ENCODE measurements around the gene GFOD2.

Gene GFOD2

DNA sequence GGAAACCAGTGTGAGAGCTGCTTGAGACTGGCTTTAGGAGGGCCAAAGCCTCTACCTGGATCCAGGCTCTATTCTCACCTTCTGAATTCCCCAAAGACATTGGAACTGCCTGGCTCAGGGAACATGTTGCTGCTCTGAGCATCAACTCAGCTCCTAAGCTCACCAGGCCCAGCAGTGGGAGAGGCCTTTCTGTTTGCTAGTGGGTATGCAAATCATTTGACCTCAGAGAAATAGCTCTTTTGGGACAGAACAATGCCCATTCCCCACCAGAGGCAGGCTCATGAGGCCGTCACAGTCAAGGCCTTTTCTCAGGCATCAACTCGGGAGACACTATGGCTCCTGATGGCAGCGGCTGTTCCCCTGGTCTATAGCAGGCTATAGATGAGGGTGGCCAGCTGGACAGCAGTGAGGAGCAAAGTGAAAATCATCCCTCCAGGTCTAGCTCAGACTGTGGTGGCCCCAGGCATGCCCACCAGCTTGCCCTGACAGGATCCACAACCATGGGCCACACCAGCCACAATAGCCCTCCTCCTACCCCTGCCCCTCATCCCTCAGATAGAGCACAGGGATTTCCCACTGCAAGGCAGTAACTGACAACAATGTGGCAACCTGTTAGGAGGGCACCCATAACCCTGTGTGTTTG is 30.4 kb upstream of the GFOD2 start:
- Mint-ChIP-seq H3K27ac (no peak overlapping the region), H3K4me3 (no peak overlapping the region), H3K9me3 (no peaks in the 10 kb centered on the region), H3K4me1 (ENCODE audit: low read depth) (peaks cover 4% of the 10 kb centered on the region), H3K36me3 (ENCODE audit: low read depth) (peaks cover 8% of the 10 kb centered on the region), H3K27me3 (ENCODE audit: low read depth) (no peaks in the 10 kb centered on the region)

DNA sequence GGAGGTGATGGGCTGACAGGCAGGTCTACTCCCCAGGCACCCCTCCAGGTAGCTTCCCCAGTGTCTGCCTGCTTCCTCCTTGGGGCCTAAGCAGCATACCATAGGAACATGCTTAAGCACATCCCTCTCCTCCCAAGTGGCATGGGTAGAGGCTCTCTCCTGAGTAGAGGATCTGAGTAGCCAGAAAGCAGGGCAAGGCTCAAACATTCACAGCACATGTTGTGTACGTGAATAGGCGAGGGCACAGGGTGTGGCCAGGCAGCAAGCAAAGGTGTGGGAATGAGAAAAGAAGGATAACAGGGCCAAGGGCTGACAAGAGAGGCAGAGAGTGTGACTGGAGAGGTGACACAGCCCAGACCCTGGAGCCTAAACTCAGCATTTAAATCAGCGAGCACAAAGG is 29.7 kb upstream of the GFOD2 start:
- Mint-ChIP-seq H3K9me3 (no peaks in the 10 kb centered on the region), H3K27ac (no peak overlapping the region), H3K27me3 (ENCODE audit: low read depth) (no peaks in the 10 kb centered on the region), H3K4me1 (ENCODE audit: low read depth) (peaks cover 4% of the 10 kb centered on the region), H3K4me3 (no peak overlapping the region), H3K36me3 (ENCODE audit: low read depth) (peaks cover 10% of the 10 kb centered on the region)

DNA sequence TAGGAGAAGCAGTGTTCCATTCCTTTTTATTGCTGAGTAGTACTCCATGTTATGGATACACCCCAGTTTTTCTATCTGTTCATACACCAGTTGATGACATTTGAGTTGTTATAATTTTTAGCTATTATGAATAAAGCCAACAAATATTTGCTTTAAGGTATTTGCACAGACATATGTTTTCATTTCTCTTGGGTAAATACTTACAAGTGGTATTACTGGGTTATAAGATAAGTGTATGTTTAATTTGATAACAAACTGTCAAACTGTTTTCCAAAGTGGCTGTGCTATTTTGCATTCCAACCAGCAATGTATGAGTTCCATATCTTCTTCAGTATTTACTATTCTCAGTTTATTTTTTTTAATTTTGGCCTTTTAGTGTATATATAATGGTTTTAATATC is 27.7 kb upstream of the GFOD2 start:
- Mint-ChIP-seq H3K4me1 (ENCODE audit: low read depth) (peaks cover 4% of the 10 kb centered on the region), H3K27me3 (ENCODE audit: low read depth) (no peaks in the 10 kb centered on the region), H3K27ac (no peak overlapping the region), H3K9me3 (no peaks in the 10 kb centered on the region), H3K4me3 (no peak overlapping the region), H3K36me3 (ENCODE audit: low read depth) (peaks cover 11% of the 10 kb centered on the region)

DNA sequence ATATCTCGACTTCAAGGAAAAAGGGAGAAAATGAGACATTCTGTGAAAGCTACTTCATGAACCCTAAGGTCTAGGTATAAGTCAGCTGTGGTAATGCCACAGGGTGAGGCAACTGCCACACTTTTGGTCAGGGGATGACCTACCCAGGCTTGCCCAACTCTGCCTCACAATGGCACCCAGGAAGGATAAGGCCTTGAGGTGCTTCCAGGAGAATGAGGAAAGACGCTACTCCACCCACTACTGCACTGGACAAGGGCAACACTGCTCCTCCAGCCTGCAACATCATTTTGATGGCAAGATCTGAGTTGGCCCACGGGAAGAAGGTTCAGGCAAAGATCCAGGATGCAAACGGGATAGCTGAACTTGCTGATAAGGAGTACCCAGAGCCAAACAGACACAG is 22.0 kb upstream of the GFOD2 start:
- Mint-ChIP-seq H3K4me3 (no peak overlapping the region), H3K9me3 (no peaks in the 10 kb centered on the region), H3K4me1 (ENCODE audit: low read depth) (peaks cover 2% of the 10 kb centered on the region), H3K36me3 (ENCODE audit: low read depth) (peaks cover 25% of the 10 kb centered on the region), H3K27ac (no peak overlapping the region), H3K27me3 (ENCODE audit: low read depth) (no peaks in the 10 kb centered on the region)

DNA sequence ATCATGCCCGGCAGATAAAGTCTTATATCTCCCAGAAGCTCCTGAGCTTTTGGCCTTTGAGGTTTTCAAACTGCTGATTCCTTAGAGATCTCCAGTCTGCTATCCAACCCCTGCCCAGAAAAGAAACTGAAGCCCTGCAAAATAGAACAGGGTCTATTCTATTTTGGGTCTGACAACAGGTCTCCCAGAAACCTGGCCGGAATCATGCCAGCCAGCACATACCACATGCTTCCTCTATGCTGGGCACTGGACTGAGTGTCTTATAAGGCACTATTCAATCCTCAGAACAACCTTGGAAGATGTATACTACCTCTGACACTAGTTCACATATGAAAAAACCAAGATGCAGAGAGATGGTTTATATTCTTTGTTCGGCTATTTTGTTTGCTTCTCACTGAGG is 21.3 kb upstream of the GFOD2 start:
- Mint-ChIP-seq H3K9me3 (no peaks in the 10 kb centered on the region), H3K36me3 (ENCODE audit: low read depth) (peaks cover 23% of the 10 kb centered on the region), H3K27ac (no peak overlapping the region), H3K4me3 (no peak overlapping the region), H3K4me1 (ENCODE audit: low read depth) (peaks cover 2% of the 10 kb centered on the region), H3K27me3 (ENCODE audit: low read depth) (no peaks in the 10 kb centered on the region)

DNA sequence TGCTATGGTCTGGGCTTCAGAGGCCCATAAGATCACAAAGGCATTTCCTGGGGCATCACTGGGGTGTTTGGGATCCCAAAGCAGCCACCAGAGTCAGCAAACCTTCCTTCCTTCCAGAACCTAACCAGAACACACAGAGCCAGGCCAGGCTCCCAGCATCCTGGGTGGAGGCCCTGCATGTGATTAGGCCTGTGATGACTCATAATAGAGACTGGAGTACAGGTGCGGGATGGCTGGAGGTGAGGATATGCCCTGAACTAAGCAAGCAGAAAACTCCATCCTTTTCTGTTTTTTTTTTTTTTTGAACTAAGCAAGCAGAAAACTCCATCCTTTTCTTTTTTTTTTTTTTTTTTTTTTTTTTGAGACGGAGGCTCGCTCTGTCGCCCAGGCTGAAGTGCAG is 17.7 kb upstream of the GFOD2 start:
- H3K4me3 Mint-ChIP-seq, result no peak overlapping the region
- no peaks in the 10 kb centered on the region for H3K27me3 Mint-ChIP-seq (ENCODE audit: low read depth)
- peaks cover 14% of the 10 kb centered on the region for H3K36me3 Mint-ChIP-seq (ENCODE audit: low read depth)

DNA sequence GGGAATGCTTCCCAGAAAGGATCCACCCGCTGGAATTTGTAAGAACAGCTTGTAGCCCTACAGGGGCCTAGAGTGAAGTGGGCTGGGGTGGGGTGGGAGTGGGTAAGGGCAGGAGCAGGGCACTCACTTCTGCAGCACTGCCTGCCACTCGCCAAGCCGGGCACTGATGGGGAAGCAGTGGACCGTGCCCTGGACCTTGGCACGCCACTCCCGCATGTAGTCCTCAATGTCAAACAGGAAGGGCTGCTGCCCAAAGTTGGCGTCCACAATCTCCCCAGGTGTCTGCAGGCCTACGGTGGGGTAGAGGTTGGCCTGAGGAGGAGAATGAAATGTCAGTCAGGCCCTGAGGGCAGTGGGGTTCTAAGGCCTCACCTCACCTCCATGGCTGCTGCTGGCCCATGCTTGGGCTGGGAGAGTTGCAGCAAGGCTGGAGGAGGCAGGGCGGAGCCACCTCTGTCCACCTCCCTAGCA is 15.7 kb upstream of the GFOD2 start:
- no peaks in the 10 kb centered on the region for H3K27me3 Mint-ChIP-seq (ENCODE audit: low read depth)
- peaks cover 2% of the 10 kb centered on the region for H3K4me1 Mint-ChIP-seq (ENCODE audit: low read depth)
- H3K27ac Mint-ChIP-seq, result no peak overlapping the region
- no peaks in the 10 kb centered on the region for H3K9me3 Mint-ChIP-seq
- no peak overlapping the region for H3K4me3 Mint-ChIP-seq
- H3K36me3 Mint-ChIP-seq (ENCODE audit: low read depth), result peaks cover 15% of the 10 kb centered on the region

More for the DNA sequence above, 17.7 kb upstream of the GFOD2 start:
- Mint-ChIP-seq H3K4me1 (ENCODE audit: low read depth) (peaks cover 2% of the 10 kb centered on the region), H3K27ac (no peak overlapping the region), H3K9me3 (no peaks in the 10 kb centered on the region)

DNA sequence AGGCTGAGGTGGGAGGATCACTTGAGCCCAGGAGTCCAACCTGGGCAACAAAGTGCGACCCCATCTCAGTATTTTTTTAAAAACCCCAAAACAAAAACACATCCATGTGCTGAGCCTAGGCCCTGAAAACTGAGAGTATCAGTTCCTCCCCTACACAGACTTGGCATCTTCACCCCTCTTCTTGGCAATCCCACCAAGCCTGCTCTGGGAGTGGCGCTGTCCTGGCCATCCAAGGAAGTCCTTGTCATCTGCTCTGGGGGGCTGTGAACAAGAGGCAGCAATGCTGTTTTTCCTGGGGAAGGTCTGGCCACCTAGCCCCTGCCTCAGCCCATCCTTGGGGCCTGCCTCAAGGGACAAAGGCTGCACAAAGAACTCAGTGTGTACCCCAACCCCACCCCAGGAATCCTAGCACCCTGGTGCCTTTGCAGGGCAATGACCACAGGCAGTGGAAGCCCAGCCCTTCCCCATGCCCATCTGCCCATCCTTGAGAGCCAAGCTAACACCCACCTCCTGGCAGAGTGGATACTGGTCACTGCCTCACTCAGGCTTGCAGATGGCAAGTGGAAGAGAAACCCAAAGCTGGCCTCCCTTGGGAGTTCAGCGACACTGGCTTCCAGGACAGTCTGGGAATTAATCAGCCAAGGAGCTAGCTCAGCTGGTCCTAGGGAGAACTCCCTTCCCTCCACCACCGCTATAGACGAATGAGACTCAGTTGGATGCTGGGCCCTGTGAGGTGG is 14.8 kb upstream of the GFOD2 start:
- Mint-ChIP-seq H3K4me1 (ENCODE audit: low read depth) (peaks cover 2% of the 10 kb centered on the region), H3K27ac (no peak overlapping the region), H3K9me3 (no peaks in the 10 kb centered on the region), H3K27me3 (ENCODE audit: low read depth) (no peaks in the 10 kb centered on the region), H3K4me3 (no peak overlapping the region), H3K36me3 (ENCODE audit: low read depth) (peaks cover 17% of the 10 kb centered on the region)

DNA sequence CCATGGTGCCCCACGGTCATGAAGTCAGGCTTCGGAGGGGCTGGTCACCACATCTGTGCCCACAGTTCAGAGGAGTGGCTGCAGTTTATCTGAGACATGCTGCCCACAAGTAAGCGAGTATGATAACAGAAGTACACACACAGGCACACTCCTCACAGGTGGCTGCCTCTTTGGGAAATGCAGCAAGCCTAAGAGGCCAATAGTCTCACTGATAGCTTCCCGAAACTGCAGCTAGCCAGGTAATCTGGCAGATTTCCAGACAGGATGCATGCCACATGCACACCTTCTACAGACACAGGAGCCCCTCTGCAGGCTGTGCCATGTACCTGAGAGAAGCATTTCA is 12.6 kb upstream of the GFOD2 start:
- H3K27me3 Mint-ChIP-seq (ENCODE audit: low read depth), result no peaks in the 10 kb centered on the region
- H3K27ac Mint-ChIP-seq, result no peak overlapping the region
- no peak overlapping the region for H3K4me3 Mint-ChIP-seq
- H3K36me3 Mint-ChIP-seq (ENCODE audit: low read depth), result peaks cover 20% of the 10 kb centered on the region
- no peaks in the 10 kb centered on the region for H3K9me3 Mint-ChIP-seq
- peaks cover 2% of the 10 kb centered on the region for H3K4me1 Mint-ChIP-seq (ENCODE audit: low read depth)

DNA sequence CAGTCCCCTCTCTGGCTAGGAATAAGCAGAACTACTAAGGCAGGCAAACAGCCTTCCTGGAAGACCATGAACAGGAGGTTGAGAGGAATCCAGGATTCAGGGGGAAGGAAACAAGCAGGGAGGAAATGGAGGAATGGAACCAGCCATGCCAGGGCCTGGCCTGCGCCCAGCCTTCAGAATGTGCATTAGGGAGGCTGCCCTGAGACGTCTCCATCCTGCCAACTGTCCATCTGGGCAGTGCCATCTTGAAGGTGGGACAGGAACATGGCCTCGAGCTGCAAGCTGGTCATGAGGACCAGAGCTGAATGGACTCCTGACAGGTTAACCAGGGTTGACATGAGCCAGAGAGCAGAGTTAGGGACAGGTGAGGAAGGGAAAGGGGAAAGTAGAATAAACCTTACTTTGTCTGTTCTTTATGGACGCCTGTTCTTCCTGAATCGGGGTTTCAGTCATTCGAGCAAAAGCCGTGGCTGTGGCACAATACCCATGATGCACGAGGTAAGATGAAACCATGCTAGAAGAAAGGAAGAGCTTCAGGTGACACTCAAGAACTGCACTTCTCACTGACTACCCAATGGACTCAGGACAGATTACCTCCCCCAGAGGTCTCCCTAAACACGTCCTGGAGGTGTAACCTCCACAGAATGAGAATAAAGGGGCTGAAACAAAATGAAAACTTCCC is 12.1 kb upstream of the GFOD2 start:
- Mint-ChIP-seq H3K4me1 (ENCODE audit: low read depth) (no peaks in the 10 kb centered on the region), H3K27ac (no peak overlapping the region), H3K27me3 (ENCODE audit: low read depth) (no peaks in the 10 kb centered on the region), H3K4me3 (no peak overlapping the region), H3K9me3 (no peaks in the 10 kb centered on the region), H3K36me3 (ENCODE audit: low read depth) (peaks cover 17% of the 10 kb centered on the region)

DNA sequence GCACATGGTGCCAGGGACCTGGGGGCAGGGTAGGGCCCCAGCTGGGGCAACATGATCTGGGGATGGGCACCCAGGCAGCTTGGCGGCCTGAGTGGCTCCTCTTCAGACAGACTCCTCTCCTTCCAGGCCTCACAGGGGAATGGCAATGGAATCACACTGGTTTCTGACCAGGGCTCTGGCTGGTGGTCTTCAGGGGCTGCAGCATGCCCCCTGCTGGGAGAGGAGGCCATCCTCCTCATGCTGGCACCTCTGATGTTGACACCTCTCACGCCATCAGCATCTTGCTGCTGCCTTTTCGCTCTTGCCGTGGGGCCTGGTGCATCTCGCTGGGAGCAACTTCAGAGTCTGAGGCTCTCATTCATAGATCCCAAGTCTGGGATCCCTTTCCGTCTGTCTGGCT is 11.2 kb upstream of the GFOD2 start:
- Mint-ChIP-seq H3K27me3 (ENCODE audit: low read depth) (no peaks in the 10 kb centered on the region), H3K4me1 (ENCODE audit: low read depth) (no peaks in the 10 kb centered on the region), H3K9me3 (no peaks in the 10 kb centered on the region), H3K27ac (no peak overlapping the region), H3K4me3 (no peak overlapping the region), H3K36me3 (ENCODE audit: low read depth) (peaks cover 20% of the 10 kb centered on the region)

DNA sequence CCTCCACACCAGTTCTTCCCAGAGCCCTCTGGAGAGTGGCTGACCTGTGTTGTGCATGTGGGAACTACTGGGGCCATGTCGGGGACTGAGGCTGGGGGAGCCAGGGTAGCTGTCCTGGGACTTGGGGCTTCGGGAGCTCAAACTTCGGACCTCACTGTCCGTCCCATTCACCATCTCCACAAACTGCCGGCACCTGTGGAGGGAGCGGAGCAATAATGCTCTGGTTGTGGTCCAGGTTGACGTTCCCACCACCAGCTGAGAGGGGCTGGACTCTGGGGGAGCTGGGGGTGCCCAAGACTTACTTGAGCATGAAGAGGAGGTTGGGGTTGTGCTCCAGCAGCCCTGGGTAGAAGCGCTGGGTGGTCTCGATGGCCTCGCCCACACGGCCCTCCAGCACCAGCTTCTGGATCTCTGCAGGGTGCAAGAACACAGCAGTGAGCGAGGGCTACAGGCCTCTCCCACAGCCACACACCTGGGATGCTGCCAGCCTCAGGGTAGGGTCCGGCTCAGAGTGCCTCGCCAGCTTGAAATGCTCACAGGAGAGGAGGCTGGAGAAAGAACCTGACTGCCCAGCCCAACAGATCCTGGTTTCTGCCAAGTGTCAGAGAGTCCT is 10.6 kb upstream of the GFOD2 start:
- Mint-ChIP-seq H3K4me3 (no peak overlapping the region), H3K36me3 (ENCODE audit: low read depth) (peaks cover 23% of the 10 kb centered on the region), H3K27me3 (ENCODE audit: low read depth) (no peaks in the 10 kb centered on the region), H3K4me1 (ENCODE audit: low read depth) (no peaks in the 10 kb centered on the region), H3K9me3 (no peaks in the 10 kb centered on the region), H3K27ac (no peak overlapping the region)

DNA sequence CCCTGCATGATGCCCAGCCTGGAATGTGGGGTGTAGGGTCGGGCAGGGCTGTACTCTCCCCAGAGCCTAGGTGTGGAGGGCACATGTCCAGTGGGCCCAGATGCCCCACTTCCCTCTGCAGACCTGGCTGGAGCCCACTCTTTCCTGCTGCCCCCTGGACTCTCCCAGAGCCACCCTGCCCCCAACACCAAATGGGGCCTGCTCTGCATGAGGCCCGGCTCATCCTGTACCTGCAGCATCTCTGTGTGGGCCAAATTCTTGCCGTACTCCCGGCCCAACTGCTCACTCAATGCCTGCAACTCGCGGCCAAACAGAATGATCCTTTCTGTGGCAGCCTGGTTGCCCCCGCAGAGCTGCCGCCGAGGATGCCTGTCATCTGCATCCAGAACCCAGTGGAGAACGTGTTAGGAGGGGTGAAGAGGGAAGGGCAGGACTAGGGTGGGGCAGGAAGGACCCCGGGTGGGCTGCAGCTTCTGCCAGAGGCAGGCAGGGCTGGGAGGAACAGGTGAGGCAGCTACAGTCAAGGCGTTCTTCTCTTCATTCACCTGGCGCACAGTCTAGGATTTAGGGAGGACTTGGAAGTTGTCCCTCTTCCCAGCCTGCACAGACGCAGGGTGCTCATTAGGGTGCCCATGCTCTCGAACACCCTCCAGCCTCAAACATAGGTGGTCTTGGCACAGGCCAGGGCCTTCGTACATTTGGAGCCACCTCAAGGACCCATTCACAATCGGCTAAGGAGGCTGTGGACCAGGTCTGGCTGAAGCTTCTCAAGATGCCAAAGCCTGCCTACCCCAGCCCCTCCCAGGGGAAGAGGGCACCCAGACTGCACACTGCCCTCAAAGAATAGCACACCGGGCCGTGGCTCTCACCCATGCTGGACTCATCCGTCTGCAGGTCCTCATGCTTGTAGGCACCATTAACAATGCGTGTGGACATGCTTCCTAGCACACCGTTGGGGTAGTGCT is 8.7 kb upstream of the GFOD2 start:
- no peak overlapping the region for H3K4me3 Mint-ChIP-seq
- no peaks in the 10 kb centered on the region for H3K4me1 Mint-ChIP-seq (ENCODE audit: low read depth)
- H3K27ac Mint-ChIP-seq, result no peak overlapping the region
- no peaks in the 10 kb centered on the region for H3K27me3 Mint-ChIP-seq (ENCODE audit: low read depth)
- peaks cover 23% of the 10 kb centered on the region for H3K36me3 Mint-ChIP-seq (ENCODE audit: low read depth)
- no peaks in the 10 kb centered on the region for H3K9me3 Mint-ChIP-seq
